B cell (primary cell): Measurements from ENCODE around the gene PDGFC. TPM values are rescaled to one million over a fixed set of nuclear protein-coding genes. Genes with fewer than 3 reads are reported as not detected.

Experiments
- ATAC-seq: fragments of 200-7000 bp; cut with Tn5 transposase; one replicate; pipeline ENCODE4 v1.10.0; 2021; ENCODE audit warnings: low read depth, mild to moderate bottlenecking, moderate number of reproducible peaks, moderate library complexity
- CTCF ChIA-PET: fragments of 350-600 bp; sonication (Branson Sonifier 250); formaldehyde crosslinking; loops from one replicate; lab custom pipeline; 2021; ENCODE audit warnings: antibody characterized with exemption, inconsistent platforms; lab: Charles Lee
- POLR2A ChIA-PET: fragments of 350-600 bp; sonication (Branson Sonifier 250); formaldehyde crosslinking; loops from one replicate; lab custom pipeline; 2021; ENCODE audit warnings: antibody characterized with exemption; lab: Charles Lee
- DNase-seq: peaks from one replicate; pipeline ENCODE4 v3.0.0; 2013
- H2AFZ ChIP-seq: 2 replicates; pipeline ENCODE4 v1.6.1; 2012; ENCODE audit warnings: mild to moderate bottlenecking, low read depth, low read length; ENCODE audit not compliant: insufficient read depth, poor library complexity, severe bottlenecking
- H3K27ac ChIP-seq, 2 donors: 1 replicate in 1 of 2; 2 replicates in 1 of 2; pipeline ENCODE4 v1.5.1; 2012 to 2013; ENCODE audit warnings: low read length in 2 of 2, mild to moderate bottlenecking in 2 of 2, moderate library complexity in 1 of 2
- H3K27me3 ChIP-seq, 4 experiments: fragments of 200-600 bp in 1 of 4; sonication (generic) in 1 of 4; replicated peaks in 1 of 4; 1 replicate in 2 of 4; 2 replicates in 2 of 4; pipeline versions ENCODE4 v1.6.1 to v1.7.0; 2013 to 2016; ENCODE audit warnings: low read length in 3 of 4, mild to moderate bottlenecking in 2 of 4, mixed read lengths in 1 of 4, moderate library complexity in 1 of 4; ENCODE audit not compliant: insufficient read depth in 4 of 4, control insufficient read depth in 3 of 4; ENCODE audit errors: control extremely low read depth in 1 of 4
- H3K36me3 ChIP-seq, 2 experiments: replicated peaks in 1 of 2; 1 replicate in 1 of 2; 2 replicates in 1 of 2; pipeline versions ENCODE4 v1.6.1 to v1.7.1; 2013; ENCODE audit warnings: low read length in 1 of 2; ENCODE audit not compliant: insufficient read depth in 2 of 2, control insufficient read depth in 1 of 2; ENCODE audit errors: control extremely low read depth in 1 of 2, extremely low read depth in 1 of 2
- H3K4me1 ChIP-seq, 2 donors: fragments of 200-600 bp in 1 of 2; sonication (generic) in 1 of 2; 1 replicate in 1 of 2; 2 replicates in 1 of 2; pipeline versions ENCODE4 v1.5.1 to v1.6.1; 2013 to 2017; ENCODE audit warnings: low read length in 2 of 2; ENCODE audit not compliant: control insufficient read depth in 2 of 2, insufficient read depth in 2 of 2
- H3K4me2 ChIP-seq: replicated peaks from 2 replicates; pipeline ENCODE3; 2012; ENCODE audit warnings: mild to moderate bottlenecking, low read depth, low read length; ENCODE audit not compliant: poor library complexity, severe bottlenecking
- H3K4me3 ChIP-seq, 5 experiments: fragments of 200-600 bp in 1 of 5; sonication (generic) in 1 of 5; 1 replicate in 3 of 5; 2 replicates in 2 of 5; pipeline versions ENCODE4 v1.5.1 to v1.7.0; 2011 to 2016; ENCODE audit warnings: low read length in 4 of 5, mild to moderate bottlenecking in 4 of 5, low read depth in 2 of 5, control low read depth in 1 of 5, moderate library complexity in 1 of 5; ENCODE audit not compliant: insufficient read depth in 1 of 5; ENCODE audit errors: control extremely low read depth in 1 of 5, extremely low read depth in 1 of 5
- H3K79me2 ChIP-seq: fragments of 200-600 bp; sonication (generic); one replicate; pipeline ENCODE4 v1.6.0; 2016; ENCODE audit warnings: low read length; ENCODE audit not compliant: control insufficient read depth, insufficient read depth
- H3K9ac ChIP-seq: fragments of 200-600 bp; sonication (generic); 2 replicates; pipeline ENCODE4 v1.6.1; 2017; ENCODE audit warnings: mild to moderate bottlenecking, low read length, moderate library complexity
- H3K9me3 ChIP-seq, 3 donors: one replicate each; pipeline versions ENCODE4 v1.6.1 to v1.7.1; 2013; ENCODE audit warnings: low read length in 2 of 3; ENCODE audit not compliant: control insufficient read depth in 2 of 3, insufficient read depth in 1 of 3; ENCODE audit errors: control extremely low read depth in 1 of 3
- H4K20me1 ChIP-seq: 2 replicates; pipeline ENCODE4 v1.6.0; 2012; ENCODE audit warnings: mild to moderate bottlenecking, low read length; ENCODE audit not compliant: insufficient read depth, control insufficient read depth, poor library complexity, severe bottlenecking
- H3K27ac Mint-ChIP-seq: one replicate; pipeline ENCODE4 v1.8.0; 2021; ENCODE audit warnings: mixed read lengths
- H3K27me3 Mint-ChIP-seq: one replicate; pipeline ENCODE4 v1.8.0; 2021; ENCODE audit warnings: mixed read lengths
- H3K4me1 Mint-ChIP-seq: one replicate; pipeline ENCODE4 v1.8.0; 2021; ENCODE audit warnings: mixed read lengths
- H3K4me3 Mint-ChIP-seq: one replicate; pipeline ENCODE4 v1.8.0; 2021; ENCODE audit warnings: mixed read lengths
- H3K9me3 Mint-ChIP-seq: one replicate; pipeline ENCODE4 v1.8.0; 2022; ENCODE audit warnings: mixed read lengths; ENCODE audit not compliant: insufficient read depth
- CTCF ChIP-seq: fragments of 200-600 bp; IDR thresholded peaks from one replicate; pipeline ENCODE4 v1.8.0; 2022; ENCODE audit warnings: antibody characterized with exemption, mild to moderate bottlenecking
- EZH2 ChIP-seq: IDR thresholded peaks from 2 replicates; pipeline ENCODE4 v1.6.1; 2012; ENCODE audit warnings: borderline replicate concordance, low read depth, mild to moderate bottlenecking, moderate library complexity, low read length; ENCODE audit not compliant: insufficient read depth, poor library complexity, severe bottlenecking
- WGBS: methylation state at CpG from one replicate; pipeline ENCODE4 v1.1.5; 2013; ENCODE audit warnings: missing lambda C conversion rate; ENCODE audit not compliant: insufficient coverage; 5-methylcytosine and 5-hydroxymethylcytosine counted together
- intact Hi-C: fragments of 100-400 bp; cut with micrococcal nuclease; formaldehyde crosslinking; loops from one replicate; pipeline ENCODE4 v1.10.0; 2022
- polyA plus RNA-seq: library from polyadenylated mRNA; depleted of rRNA; stranded (reverse); fragments of >200 nt; gene quantifications from 2 replicates; pipeline ENCODE4 v1.2.3, GENCODE V29; 2012
- total RNA-seq, 2 donors: library from RNA; stranded (reverse); fragments of 120-200 nt in 1 of 2; gene quantifications; 1 replicate in 1 of 2; 2 replicates in 1 of 2; pipeline versions ENCODE4 v1.2.3 to v1.2.4, GENCODE V29; 2013 to 2022

PDGFC gene
- total and polyA plus RNA-seq, 2 donors (not counting 1 experiment from before 2014, with no cell fraction given), result 0.10 TPM; not detected in 1

GRCh38 chr4:156815717-156816359 lies 155.8 kb downstream of the PDGFC start:
- DNase-seq (no peak), ATAC-seq (no peak)
- H3K9me3 Mint-ChIP-seq, result no peaks in the 10 kb centered on the region
- H3K27ac Mint-ChIP-seq, result no peak overlapping the region
- Histone ChIP-seq H3K4me1 (no peaks in the 10 kb centered on the region), H3K27me3 (no peaks in the 10 kb centered on the region), H4K20me1 (no peaks in the 10 kb centered on the region), H3K9ac (no peak overlapping the region), H3K36me3 (no peaks in the 10 kb centered on the region), H3K9me3 (no peaks in the 10 kb centered on the region), H2AFZ (no peak overlapping the region), H3K79me2 (no peaks in the 10 kb centered on the region), H3K27ac (no peak overlapping the region), H3K4me3 (no peak overlapping the region), H3K4me2 (no peak overlapping the region)
- no peaks in the 10 kb centered on the region for H3K27me3 Mint-ChIP-seq
- ChIA-PET CTCF (no interaction called here), POLR2A (no interaction called here)
- H3K4me1 Mint-ChIP-seq, result no peaks in the 10 kb centered on the region
- TF ChIP-seq CTCF (no peak), EZH2 (no peak)
- WGBS, result no CpG with 5 or more reads among the region's 4 CpGs
- intact Hi-C loops, result no loop called here
- no peak overlapping the region for H3K4me3 Mint-ChIP-seq

GRCh38 chr4:156811963-156812362 lies 159.6 kb downstream of the PDGFC start:
- intact Hi-C loops, result no loop called here
- Histone ChIP-seq H3K9ac (no peak overlapping the region), H3K4me2 (no peak overlapping the region), H2AFZ (no peak overlapping the region), H3K9me3 (no peaks in the 10 kb centered on the region), H3K36me3 (no peaks in the 10 kb centered on the region), H3K4me3 (no peak overlapping the region), H4K20me1 (no peaks in the 10 kb centered on the region), H3K79me2 (no peaks in the 10 kb centered on the region), H3K27me3 (no peaks in the 10 kb centered on the region), H3K27ac (no peak overlapping the region), H3K4me1 (no peaks in the 10 kb centered on the region)
- WGBS, result no CpG with 5 or more reads among the region's 4 CpGs
- DNase-seq (no peak), ATAC-seq (no peak)
- H3K4me1 Mint-ChIP-seq, result no peaks in the 10 kb centered on the region
- no peaks in the 10 kb centered on the region for H3K27me3 Mint-ChIP-seq
- no peak overlapping the region for H3K27ac Mint-ChIP-seq
- POLR2A ChIA-PET, result no interaction called here
- H3K9me3 Mint-ChIP-seq, result no peaks in the 10 kb centered on the region
- H3K4me3 Mint-ChIP-seq, result no peak overlapping the region
- no peak for TF ChIP-seq EZH2
- TF ChIP-seq CTCF, result no peak
- CTCF ChIA-PET, result no interaction called here
